Gastroesophageal sphincter (tissue), 4 donors: Measurements from ENCODE around the gene KDM1A. TPM values are rescaled to one million over a fixed set of nuclear protein-coding genes. Genes with fewer than 3 reads are reported as not detected.

Source experiments
- ATAC-seq: fragments of 150-250 bp; one replicate; pipeline ENCODE4 v1.9.1; 2016; ENCODE audit warnings: mild to moderate bottlenecking, moderate library complexity
- H3K27ac ChIP-seq, 4 donors: fragments of 200-600 bp; sonication (generic) in 3 of 4; 1 replicate in 3 of 4; 2 replicates in 1 of 4; pipeline ENCODE4 v1.5.1; 2016 to 2019
- H3K27me3 ChIP-seq: fragments of 200-600 bp; sonication (generic); one replicate; pipeline ENCODE4 v1.5.1; 2019
- H3K36me3 ChIP-seq, 2 donors: fragments of 200-600 bp; sonication (generic); one replicate each; pipeline ENCODE4 v1.5.1; 2019; ENCODE audit warnings: control low read depth in 1 of 2
- H3K4me1 ChIP-seq, 3 donors: fragments of 200-600 bp; sonication (generic); 1 replicate in 2 of 3; 2 replicates in 1 of 3; pipeline ENCODE4 v1.5.1; 2016 to 2019; ENCODE audit warnings: control low read depth in 2 of 3
- H3K4me3 ChIP-seq, 2 donors: fragments of 200-600 bp; sonication (generic); one replicate each; pipeline ENCODE4 v1.5.1; 2019; ENCODE audit warnings: mild to moderate bottlenecking in 1 of 2, moderate library complexity in 1 of 2
- H3K9me3 ChIP-seq, 3 donors: fragments of 200-600 bp; sonication (generic); one replicate each; pipeline ENCODE4 v1.5.1; 2017 to 2019; ENCODE audit warnings: control low read depth in 2 of 3
- EP300 ChIP-seq: sonication (generic); formaldehyde crosslinking; IDR thresholded peaks from one replicate; pipeline ENCODE4 v1.6.1; 2017; ENCODE audit warnings: antibody characterized with exemption, mild to moderate bottlenecking
- POLR2A ChIP-seq, 2 donors: fragments of 450-650 bp; IDR thresholded peaks; one replicate each; pipeline ENCODE4 v1.6.1; 2017; ENCODE audit warnings: antibody characterized with exemption in 2 of 2, mild to moderate bottlenecking in 2 of 2, moderate library complexity in 1 of 2
- POLR2AphosphoS5 ChIP-seq: sonication (generic); formaldehyde crosslinking; IDR thresholded peaks from one replicate; pipeline ENCODE4 v1.6.1; 2017; ENCODE audit warnings: antibody characterized with exemption
- WGBS, 2 donors: methylation state at CpG; one replicate each; pipeline ENCODE4 v1.1.5; 2018; ENCODE audit warnings: low coverage in 1 of 2; 5-methylcytosine and 5-hydroxymethylcytosine counted together
- total RNA-seq, 4 donors: library from RNA; depleted of rRNA; stranded (reverse); fragments of >200 nt; gene quantifications; one replicate each; pipeline ENCODE4 v1.1.0, GENCODE V29; 2016
- TF ChIP-seq, protein P1 (sequence below), 4 experiments: fragments of 200-600 bp in 2 of 4; fragments of 450-650 bp in 2 of 4; sonication (generic) in 1 of 4; IDR thresholded peaks; one replicate each; pipeline ENCODE4 v1.5.1; 2017 to 2019; ENCODE audit warnings: antibody characterized with exemption in 4 of 4, mild to moderate bottlenecking in 2 of 4, moderate library complexity in 2 of 4

The KDM1A gene
- total RNA-seq, 4 donors from 2014 or later: 48.9 to 62.4 (median 54.6) TPM

DNA sequence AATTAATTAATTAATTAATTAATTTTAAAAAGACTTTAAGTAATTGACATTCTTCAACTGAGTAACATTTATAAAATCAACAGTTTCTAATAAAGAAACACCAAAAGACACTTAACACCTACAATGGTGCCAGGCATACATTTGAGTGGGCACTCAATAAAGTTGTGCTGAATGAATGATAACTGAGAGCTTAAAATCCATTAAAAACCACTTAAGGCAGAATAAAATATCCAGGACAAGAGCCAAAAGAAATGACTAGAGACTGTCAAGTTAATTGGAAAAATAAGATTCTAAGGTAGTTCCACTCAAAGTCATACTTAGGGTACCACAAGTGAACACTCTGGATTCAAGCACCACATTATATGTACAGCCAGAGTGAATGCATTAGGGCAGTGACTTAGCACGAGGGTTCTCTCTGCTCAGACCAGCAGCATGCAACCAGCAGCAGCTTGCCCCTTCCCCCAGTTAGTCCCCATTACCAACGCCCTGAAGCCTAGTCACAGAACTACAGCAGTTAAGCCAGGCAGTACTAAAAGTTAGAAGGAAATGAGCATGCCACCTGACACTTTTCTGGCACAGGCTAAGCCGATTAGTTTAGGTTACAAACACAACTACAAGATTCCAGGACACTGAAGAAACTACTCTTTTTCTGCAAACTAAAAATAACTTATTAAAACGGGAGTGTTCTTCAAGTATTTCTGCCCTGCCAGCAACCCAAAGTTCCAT is 102.9 kb downstream of the KDM1A start:
- Histone ChIP-seq H3K27ac (peak overlapping the region in 3 of 4 donors; percentile 45 to 67 (median 49)), H3K4me3 (no peak overlapping the region), H3K9me3 (no peaks in the 10 kb centered on the region), H3K4me1 (peaks cover 9 to 81% (median 21%) of the 10 kb centered on the region in 3 donors), H3K36me3 (no peaks in the 10 kb centered on the region), H3K27me3 (no peaks in the 10 kb centered on the region)
- peak; percentile 43 for ATAC-seq
- 5 to 10% methylated on average over 3 to 4 of the region's 4 CpGs for WGBS, 2 donors
- TF ChIP-seq EP300: no peak
- TF ChIP-seq POLR2AphosphoS5: no peak
- no peak for TF ChIP-seq POLR2A (IDR thresholded peaks at IDR 0.05)
- TF ChIP-seq, protein P1, sequence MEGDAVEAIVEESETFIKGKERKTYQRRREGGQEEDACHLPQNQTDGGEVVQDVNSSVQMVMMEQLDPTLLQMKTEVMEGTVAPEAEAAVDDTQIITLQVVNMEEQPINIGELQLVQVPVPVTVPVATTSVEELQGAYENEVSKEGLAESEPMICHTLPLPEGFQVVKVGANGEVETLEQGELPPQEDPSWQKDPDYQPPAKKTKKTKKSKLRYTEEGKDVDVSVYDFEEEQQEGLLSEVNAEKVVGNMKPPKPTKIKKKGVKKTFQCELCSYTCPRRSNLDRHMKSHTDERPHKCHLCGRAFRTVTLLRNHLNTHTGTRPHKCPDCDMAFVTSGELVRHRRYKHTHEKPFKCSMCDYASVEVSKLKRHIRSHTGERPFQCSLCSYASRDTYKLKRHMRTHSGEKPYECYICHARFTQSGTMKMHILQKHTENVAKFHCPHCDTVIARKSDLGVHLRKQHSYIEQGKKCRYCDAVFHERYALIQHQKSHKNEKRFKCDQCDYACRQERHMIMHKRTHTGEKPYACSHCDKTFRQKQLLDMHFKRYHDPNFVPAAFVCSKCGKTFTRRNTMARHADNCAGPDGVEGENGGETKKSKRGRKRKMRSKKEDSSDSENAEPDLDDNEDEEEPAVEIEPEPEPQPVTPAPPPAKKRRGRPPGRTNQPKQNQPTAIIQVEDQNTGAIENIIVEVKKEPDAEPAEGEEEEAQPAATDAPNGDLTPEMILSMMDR (IDR thresholded peaks at IDR 0.05): no peak

DNA sequence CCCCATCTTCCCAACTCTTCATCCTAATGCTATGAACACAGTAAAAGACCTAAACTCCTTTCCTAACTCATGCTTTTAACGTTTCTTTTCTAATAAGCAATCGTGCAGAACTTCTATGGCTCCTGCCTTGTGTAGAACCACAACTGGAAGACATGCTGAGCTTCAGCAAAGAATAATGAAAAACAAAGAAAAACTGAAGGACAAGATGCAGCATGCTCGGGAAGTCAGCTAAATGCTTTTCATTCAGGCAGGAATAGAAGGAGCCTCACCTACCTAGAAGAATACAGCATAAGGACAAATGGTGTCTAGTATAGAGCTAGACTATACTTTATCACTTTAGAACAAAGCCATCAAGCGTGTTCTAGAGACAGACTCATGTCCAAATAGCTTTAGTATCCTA is 103.5 kb downstream of the KDM1A start:
- WGBS, 2 donors: 12 to 44% methylated on average over 3 to 4 of the region's 4 CpGs

DNA sequence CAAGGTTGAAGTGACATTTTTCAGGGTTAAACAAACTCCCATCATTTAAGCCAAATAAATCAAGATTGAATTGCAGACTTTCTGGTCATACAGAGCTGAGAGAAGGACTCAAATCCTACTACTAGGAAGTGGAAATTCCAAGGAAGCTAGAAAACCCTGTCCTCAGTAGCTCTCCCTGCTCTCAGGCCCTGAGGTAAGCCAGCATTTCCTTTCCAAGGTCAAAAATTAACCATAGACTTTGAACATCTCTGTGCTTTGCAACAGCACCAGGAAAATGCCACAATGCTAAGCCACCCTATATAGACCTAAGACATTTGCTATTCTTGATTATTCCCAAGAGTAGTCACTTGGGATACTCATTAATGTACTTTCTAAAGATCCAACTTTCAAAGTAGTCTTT is 104.3 kb downstream of the KDM1A start:
- ATAC-seq: no peak
- Histone ChIP-seq H3K9me3 (no peaks in the 10 kb centered on the region), H3K27me3 (no peaks in the 10 kb centered on the region), H3K4me3 (no peak overlapping the region), H3K36me3 (no peaks in the 10 kb centered on the region), H3K4me1 (peaks cover 9 to 76% (median 21%) of the 10 kb centered on the region in 3 donors), H3K27ac (peak overlapping the region in 1 of 4 donors; percentile 49)
- TF ChIP-seq POLR2AphosphoS5 (no peak), POLR2A (IDR thresholded peaks at IDR 0.05) (no peak), EP300 (no peak)

More for the DNA sequence above, 103.5 kb downstream of the KDM1A start:
- TF ChIP-seq, protein P1 (IDR thresholded peaks at IDR 0.05): no peak
- no peak for TF ChIP-seq POLR2AphosphoS5
- TF ChIP-seq EP300: no peak
- no peak for TF ChIP-seq POLR2A (IDR thresholded peaks at IDR 0.05)
- Histone ChIP-seq H3K4me3 (no peak overlapping the region), H3K27me3 (no peaks in the 10 kb centered on the region), H3K36me3 (no peaks in the 10 kb centered on the region), H3K9me3 (no peaks in the 10 kb centered on the region), H3K27ac (peak overlapping the region in 2 of 4 donors; percentile 45 to 49), H3K4me1 (peaks cover 9 to 81% (median 21%) of the 10 kb centered on the region in 3 donors)
- ATAC-seq: no peak

DNA sequence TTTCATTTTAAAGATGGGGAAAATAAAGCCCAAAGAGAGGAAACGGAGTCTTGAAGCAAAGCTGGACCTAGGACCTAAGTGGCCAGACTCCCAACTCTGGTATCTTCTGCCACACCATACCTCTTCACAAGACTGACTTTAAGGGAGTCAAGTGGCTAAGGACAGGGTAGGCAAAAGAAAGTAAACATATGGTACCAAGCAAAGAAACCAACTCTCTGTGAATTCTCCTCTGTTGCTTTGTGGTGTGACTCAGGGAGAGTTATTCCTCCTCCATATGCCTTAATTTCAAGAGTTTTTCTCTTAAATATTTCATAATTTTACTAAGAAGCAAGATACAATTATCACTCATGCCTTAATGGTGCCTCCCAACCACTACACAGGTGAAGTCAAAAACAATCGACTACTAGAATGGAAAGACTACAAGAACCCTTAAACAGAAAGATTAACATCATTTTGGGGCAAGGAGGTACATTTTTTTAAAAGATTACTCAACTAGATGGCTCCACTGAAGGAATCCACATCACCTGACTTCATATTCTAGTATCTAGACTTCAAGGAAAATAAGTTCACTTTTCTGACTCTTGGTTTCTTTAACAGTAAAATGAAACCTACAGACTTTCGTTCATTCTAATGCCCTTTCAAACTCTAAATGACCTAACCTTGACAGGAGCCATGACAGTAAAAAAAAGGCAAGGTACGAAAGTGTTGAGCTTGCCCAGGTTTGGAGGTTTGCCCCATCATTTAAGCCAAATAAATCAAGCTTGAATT is 105.2 kb downstream of the KDM1A start:
- Histone ChIP-seq H3K36me3 (no peaks in the 10 kb centered on the region), H3K4me3 (no peak overlapping the region), H3K27me3 (no peaks in the 10 kb centered on the region), H3K4me1 (peaks cover 6 to 68% (median 18%) of the 10 kb centered on the region in 3 donors), H3K27ac (no peak overlapping the region), H3K9me3 (no peaks in the 10 kb centered on the region)
- WGBS, 2 donors: 70 to 88% methylated on average over 3 to 4 of the region's 4 CpGs
- no peak for ATAC-seq
- TF ChIP-seq, protein P1 (IDR thresholded peaks at IDR 0.05): no peak
- TF ChIP-seq EP300: no peak
- no peak for TF ChIP-seq POLR2A (IDR thresholded peaks at IDR 0.05)
- TF ChIP-seq POLR2AphosphoS5: no peak

DNA sequence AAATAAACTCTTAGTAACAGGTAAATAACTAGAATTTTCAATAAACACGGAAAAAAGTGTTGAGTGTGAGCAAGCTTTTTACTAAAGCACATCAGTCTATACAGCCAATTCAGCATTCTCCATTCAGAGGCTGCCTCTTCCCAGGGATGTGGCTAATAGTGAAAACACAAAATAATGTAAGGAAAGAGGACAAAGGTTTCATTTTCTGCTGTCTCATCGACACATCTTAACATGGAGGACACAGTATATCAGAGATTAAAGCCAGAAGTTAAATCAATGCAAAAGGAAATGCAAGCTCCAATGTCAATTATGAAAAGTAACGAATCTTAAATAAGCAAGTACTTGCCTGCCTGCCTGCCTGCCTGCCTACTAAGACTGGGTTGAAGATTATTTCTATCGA is 106.2 kb downstream of the KDM1A start:
- Histone ChIP-seq H3K27ac (no peak overlapping the region), H3K9me3 (no peaks in the 10 kb centered on the region), H3K27me3 (no peaks in the 10 kb centered on the region), H3K4me3 (no peak overlapping the region), H3K4me1 (peaks cover 6 to 65% (median 18%) of the 10 kb centered on the region in 3 donors), H3K36me3 (no peaks in the 10 kb centered on the region)
- TF ChIP-seq EP300: no peak
- no peak for TF ChIP-seq POLR2AphosphoS5
- TF ChIP-seq, protein P1 (IDR thresholded peaks at IDR 0.05): no peak
- TF ChIP-seq POLR2A (IDR thresholded peaks at IDR 0.05): no peak
- ATAC-seq: no peak
- 87% methylated on average over 4 of the region's 4 CpGs for WGBS, 2 donors
